CD14-positive monocyte (primary cell): ENCODE data around the gene NCOA7. TPM values are rescaled to one million over a fixed set of nuclear protein-coding genes. Genes with fewer than 3 reads are reported as not detected.

Experiments used
- DNase-seq, 3 donors: peaks; one replicate each; pipeline ENCODE4 v3.0.0-alpha.2; 2011 to 2022
- H2AFZ ChIP-seq: 2 replicates; pipeline ENCODE4 v1.6.0; 2012; ENCODE audit warnings: mild to moderate bottlenecking, low read depth, low read length, inconsistent platforms; ENCODE audit not compliant: insufficient read depth, poor library complexity, severe bottlenecking
- H3K27ac ChIP-seq, 2 donors: 1 replicate in 1 of 2; 2 replicates in 1 of 2; pipeline ENCODE4 v1.5.1; 2012 to 2013; ENCODE audit warnings: low read length in 2 of 2, control low read depth in 1 of 2, inconsistent platforms in 1 of 2, low read depth in 1 of 2, mild to moderate bottlenecking in 1 of 2
- H3K27me3 ChIP-seq, 2 donors: one replicate each; pipeline versions ENCODE4 v1.6.0 to v1.6.1; 2011 to 2013; ENCODE audit warnings: low read length in 2 of 2; ENCODE audit not compliant: control insufficient read depth in 2 of 2, insufficient read depth in 2 of 2
- H3K36me3 ChIP-seq, 2 donors: replicated peaks in 1 of 2; 1 replicate in 1 of 2; 2 replicates in 1 of 2; pipeline versions ENCODE4 v1.5.1 to v1.6.1; 2012 to 2013; ENCODE audit warnings: low read length in 2 of 2, control low read depth in 1 of 2, inconsistent platforms in 1 of 2, mild to moderate bottlenecking in 1 of 2; ENCODE audit not compliant: insufficient read depth in 2 of 2, control insufficient read depth in 1 of 2
- H3K4me1 ChIP-seq, 2 donors: 1 replicate in 1 of 2; 2 replicates in 1 of 2; pipeline versions ENCODE4 v1.5.1 to v1.6.1; 2012 to 2013; ENCODE audit warnings: low read length in 2 of 2, control low read depth in 1 of 2, inconsistent platforms in 1 of 2, mild to moderate bottlenecking in 1 of 2, moderate library complexity in 1 of 2; ENCODE audit not compliant: insufficient read depth in 2 of 2, control insufficient read depth in 1 of 2
- H3K4me2 ChIP-seq: replicated peaks from 2 replicates; pipeline ENCODE3; 2012; ENCODE audit warnings: low read length, moderate library complexity, mild to moderate bottlenecking; ENCODE audit not compliant: poor library complexity, severe bottlenecking; ENCODE audit errors: extremely low read depth
- H3K4me3 ChIP-seq, 3 experiments: fragments of 200-600 bp in 1 of 3; sonication (generic) in 1 of 3; replicated peaks in 1 of 3; 1 replicate in 2 of 3; 2 replicates in 1 of 3; pipeline ENCODE4 v1.5.1; 2011 to 2013; ENCODE audit warnings: low read length in 3 of 3, mild to moderate bottlenecking in 3 of 3, control low read depth in 2 of 3, low read depth in 2 of 3, inconsistent platforms in 1 of 3, moderate library complexity in 1 of 3
- H3K79me2 ChIP-seq: 2 replicates; pipeline ENCODE4 v1.6.0; 2012; ENCODE audit warnings: mild to moderate bottlenecking, control low read depth, inconsistent platforms, low read length, moderate library complexity; ENCODE audit not compliant: insufficient read depth
- H3K9ac ChIP-seq: 2 replicates; pipeline ENCODE4 v1.6.0; 2017; ENCODE audit warnings: low read length, mild to moderate bottlenecking; ENCODE audit not compliant: insufficient read depth, poor library complexity, severe bottlenecking
- H3K9me3 ChIP-seq, 2 donors: replicated peaks in 1 of 2; 1 replicate in 1 of 2; 2 replicates in 1 of 2; pipeline versions ENCODE4 v1.5.1 to v1.6.1; 2012 to 2013; ENCODE audit warnings: low read length in 2 of 2, control low read depth in 1 of 2; ENCODE audit not compliant: control insufficient read depth in 1 of 2, insufficient read depth in 1 of 2
- H4K20me1 ChIP-seq: 2 replicates; pipeline ENCODE4 v1.6.0; 2012; ENCODE audit warnings: mild to moderate bottlenecking, low read length, control low read depth, moderate library complexity; ENCODE audit not compliant: insufficient read depth
- H3K27ac Mint-ChIP-seq, 7 donors: one replicate each; pipeline ENCODE4 v1.8.0; 2020; ENCODE audit warnings: mild to moderate bottlenecking in 7 of 7, mixed read lengths in 7 of 7, moderate library complexity in 6 of 7, inconsistent platforms in 2 of 7
- H3K27me3 Mint-ChIP-seq, 3 donors: one replicate each; pipeline ENCODE4 v1.8.0; 2021 to 2022; ENCODE audit warnings: low read depth in 3 of 3, mild to moderate bottlenecking in 3 of 3, mixed read lengths in 3 of 3, moderate library complexity in 3 of 3, inconsistent platforms in 1 of 3
- H3K36me3 Mint-ChIP-seq, 2 donors: one replicate each; pipeline ENCODE4 v1.8.0; 2020; ENCODE audit warnings: mixed read lengths in 2 of 2, inconsistent platforms in 1 of 2, mild to moderate bottlenecking in 1 of 2
- H3K4me1 Mint-ChIP-seq: one replicate; pipeline ENCODE4 v1.8.0; 2020; ENCODE audit warnings: mild to moderate bottlenecking, mixed read lengths
- H3K4me3 Mint-ChIP-seq, 2 donors: one replicate each; pipeline ENCODE4 v1.8.0; 2020; ENCODE audit warnings: mild to moderate bottlenecking in 2 of 2, mixed read lengths in 2 of 2, moderate library complexity in 1 of 2
- H3K9me3 Mint-ChIP-seq, 7 donors: one replicate each; pipeline ENCODE4 v1.8.0; 2020 to 2022; ENCODE audit warnings: mixed read lengths in 7 of 7, mild to moderate bottlenecking in 6 of 7, moderate library complexity in 6 of 7, inconsistent platforms in 2 of 7
- CTCF ChIP-seq: fragments of 200-600 bp; IDR thresholded peaks from one replicate; pipeline ENCODE4 v1.8.0; 2022; ENCODE audit warnings: antibody characterized with exemption, mild to moderate bottlenecking
- WGBS: methylation state at CpG from one replicate; pipeline ENCODE4 v1.1.5; 2013; ENCODE audit warnings: missing lambda C conversion rate; ENCODE audit not compliant: insufficient coverage; 5-methylcytosine and 5-hydroxymethylcytosine counted together
- intact Hi-C, 2 donors: fragments of 100-400 bp; cut with micrococcal nuclease; formaldehyde crosslinking; loops; one replicate each; pipeline versions ENCODE4 v1.15.0 to v1.15.1; 2023
- polyA plus RNA-seq, 3 donors: library from polyadenylated mRNA; depleted of rRNA in 1 of 3; unstranded in 2 of 3; stranded (reverse) in 1 of 3; fragments of 300-500 nt in 2 of 3; fragments of >200 nt in 1 of 3; fragmentation: Illumina TruSeq in 2 of 3; gene quantifications; 1 replicate in 2 of 3; 2 replicates in 1 of 3; pipeline ENCODE4 v1.2.3, GENCODE V29; 2012 to 2021

NCOA7 gene
- polyA plus RNA-seq, 3 donors: 8.3 to 21.9 (median 11.2) TPM

- Mint-ChIP-seq H3K27ac (no peak overlapping the region), H3K36me3 (peaks cover 15 to 18% of the 10 kb centered on the region in 2 donors), H3K9me3 (peaks cover 0 to 6% (median 0%) of the 10 kb centered on the region in 7 donors), H3K27me3 (no peaks in the 10 kb centered on the region), H3K4me1 (peaks cover 15% of the 10 kb centered on the region), H3K4me3 (no peak overlapping the region)
- no peaks in the 10 kb centered on the region for H4K20me1 ChIP-seq
- H3K4me2 ChIP-seq: no peak overlapping the region
- no peak overlapping the region for H2AFZ ChIP-seq
- TF ChIP-seq CTCF: no peak
- H3K79me2 ChIP-seq: no peaks in the 10 kb centered on the region
- H3K27ac ChIP-seq: no peak overlapping the region
- intact Hi-C loops: no loop called here
- DNase-seq: no peak
- H3K36me3 ChIP-seq: peaks cover 0 to 5% of the 10 kb centered on the region in 2 donors
- no peak overlapping the region for H3K4me3 ChIP-seq
- no peaks in the 10 kb centered on the region for H3K27me3 ChIP-seq
- H3K9ac ChIP-seq: no peak overlapping the region
- H3K4me1 ChIP-seq: peaks cover 6 to 7% of the 10 kb centered on the region in 2 donors
- H3K9me3 ChIP-seq: no peaks in the 10 kb centered on the region
Observed at GRCh38 chr6:125854355-125854754, 63.6 kb downstream of the NCOA7 start.

DNA sequence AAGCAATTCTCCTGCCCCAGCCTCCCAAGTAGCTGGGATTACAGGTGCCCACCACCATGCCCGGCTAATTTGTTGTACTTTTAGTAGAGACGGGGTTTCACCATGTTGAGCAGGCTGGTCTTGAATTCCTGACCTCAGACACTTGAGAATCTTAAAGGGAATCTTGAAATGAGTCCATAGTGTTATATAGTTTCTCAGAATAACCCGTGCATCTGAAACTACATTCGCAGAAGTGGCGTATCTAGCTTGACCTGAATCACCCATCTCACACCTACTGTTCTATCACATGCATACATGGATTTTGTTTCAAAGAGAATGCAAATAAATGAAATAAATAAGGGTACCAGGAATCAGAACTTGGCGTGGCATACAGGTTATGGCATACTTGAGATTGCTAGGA is 65.0 kb downstream of the NCOA7 start:
- H3K9me3 Mint-ChIP-seq: peaks cover 0 to 6% (median 0%) of the 10 kb centered on the region in 7 donors
- H3K4me3 ChIP-seq: no peak overlapping the region
- no peaks in the 10 kb centered on the region for H3K27me3 Mint-ChIP-seq
- no peaks in the 10 kb centered on the region for H3K9me3 ChIP-seq
- H3K9ac ChIP-seq: no peak overlapping the region
- 93% methylated on average over 3 of the region's 6 CpGs for WGBS
- H2AFZ ChIP-seq: no peak overlapping the region
- H3K36me3 Mint-ChIP-seq: peaks cover 15 to 18% of the 10 kb centered on the region in 2 donors
- no peak for DNase-seq
- no peak overlapping the region for H3K4me3 Mint-ChIP-seq
- peaks cover 6 to 7% of the 10 kb centered on the region in 2 donors for H3K4me1 ChIP-seq
- no peaks in the 10 kb centered on the region for H3K27me3 ChIP-seq
- H3K27ac Mint-ChIP-seq: no peak overlapping the region
- H3K79me2 ChIP-seq: no peaks in the 10 kb centered on the region
- H3K4me1 Mint-ChIP-seq: peaks cover 19% of the 10 kb centered on the region
- no peak overlapping the region for H3K4me2 ChIP-seq
- no peaks in the 10 kb centered on the region for H4K20me1 ChIP-seq
- H3K36me3 ChIP-seq: peaks cover 0 to 5% of the 10 kb centered on the region in 2 donors
- intact Hi-C loops: no loop called here
- TF ChIP-seq CTCF: no peak
- H3K27ac ChIP-seq: no peak overlapping the region
